Measurements from ENCODE around the gene PRR33.

DNA sequence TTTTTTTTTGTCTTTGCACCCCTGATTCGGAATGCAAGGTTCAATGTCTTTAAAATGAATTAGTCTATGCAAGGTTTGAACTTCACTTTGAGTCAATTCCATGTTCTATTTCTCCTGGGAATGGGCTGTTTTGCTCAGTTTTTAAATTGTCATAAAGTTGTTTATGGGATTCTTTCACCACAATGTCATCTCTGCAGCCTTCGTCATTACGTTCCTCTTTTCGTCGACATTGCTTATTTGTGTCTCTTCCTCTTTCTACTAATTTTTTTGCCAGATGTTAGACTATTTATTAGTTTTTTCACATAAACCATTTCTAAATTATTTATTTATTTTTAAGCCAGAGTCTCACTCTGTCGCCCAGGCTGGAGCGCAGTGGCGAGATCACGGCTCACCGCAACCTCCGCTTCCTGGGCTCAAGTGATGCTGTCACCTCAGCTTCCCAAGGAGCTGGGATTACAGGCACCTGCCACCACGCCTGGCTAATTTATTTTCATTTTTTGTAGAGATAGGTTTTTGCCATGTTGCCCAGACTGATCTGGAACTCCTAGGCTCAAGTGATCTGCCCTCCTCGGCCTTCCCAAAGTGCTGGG lies 20.7 kb upstream of the PRR33 start:
- TF ChIP-seq POLR2AphosphoS5 (IDR thresholded peaks at IDR 0.05; ENCODE audit: insufficient read depth, low read depth, low read length) (no peak), POLR2A (IDR thresholded peaks at IDR 0.05; ENCODE audit: low read depth, low read length) (no peak), GATA2 (IDR thresholded peaks at IDR 0.05; ENCODE audit: insufficient read depth, insufficient read length, low read depth, low read length) (no peak)
- TF ChIP-seq, protein P1, sequence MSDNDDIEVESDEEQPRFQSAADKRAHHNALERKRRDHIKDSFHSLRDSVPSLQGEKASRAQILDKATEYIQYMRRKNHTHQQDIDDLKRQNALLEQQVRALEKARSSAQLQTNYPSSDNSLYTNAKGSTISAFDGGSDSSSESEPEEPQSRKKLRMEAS (IDR thresholded peaks at IDR 0.05; ENCODE audit: insufficient read depth, insufficient read length): no peak
